GM12872 (cell line): ENCODE measurements around the gene EFR3B.

Source experiments
- CTCF ChIP-seq: IDR thresholded peaks from 3 replicates; pipeline ENCODE4 v1.5.1; 2011; ENCODE audit warnings: low read depth, mild to moderate bottlenecking, low read length, moderate library complexity; ENCODE audit not compliant: insufficient read depth

EFR3B gene

GRCh38 chr2:25103287-25103871, 61.5 kb downstream of the EFR3B start:
- no peak for TF ChIP-seq CTCF

- no peak for TF ChIP-seq CTCF
Observed at GRCh38 chr2:25104736-25105135, 62.9 kb downstream of the EFR3B start.

GRCh38 chr2:25105336-25106085, 63.6 kb downstream of the EFR3B start:
- no peak for TF ChIP-seq CTCF

- TF ChIP-seq CTCF: no peak
Observed at GRCh38 chr2:25109822-25110221, 67.9 kb downstream of the EFR3B start.

GRCh38 chr2:25112113-25112512, 70.2 kb downstream of the EFR3B start:
- TF ChIP-seq CTCF: no peak

GRCh38 chr2:25115249-25115883, 73.5 kb downstream of the EFR3B start:
- TF ChIP-seq CTCF: no peak

- no peak for TF ChIP-seq CTCF
Observed at GRCh38 chr2:25115902-25116301, 74.0 kb downstream of the EFR3B start.
